Activated CD8-positive, alpha-beta T cell treated with anti-CD3 and anti-CD28 coated beads for 36 hours (primary cell): Measurements from ENCODE around the gene CFAP97. TPM values are rescaled to one million over a fixed set of nuclear protein-coding genes. Genes with fewer than 3 reads are reported as not detected.

Experiments
- ATAC-seq: fragments of 200-7000 bp; cut with Tn5 transposase; one replicate; pipeline ENCODE4 v1.10.0; 2021; ENCODE audit warnings: mild to moderate bottlenecking, moderate library complexity
- CTCF ChIA-PET: fragments of 350-600 bp; sonication (Branson Sonifier 250); formaldehyde crosslinking; loops from one replicate; lab custom pipeline; 2021; ENCODE audit warnings: antibody characterized with exemption; lab: Charles Lee
- POLR2A ChIA-PET: fragments of 350-600 bp; sonication (Branson Sonifier 250); formaldehyde crosslinking; loops from one replicate; lab custom pipeline; 2021; ENCODE audit warnings: antibody characterized with exemption; lab: Charles Lee
- DNase-seq: peaks from one replicate; pipeline ENCODE4 v3.0.0-alpha.2; 2020
- H3K27ac Mint-ChIP-seq: one replicate; pipeline ENCODE4 v1.8.0; 2021; ENCODE audit warnings: mild to moderate bottlenecking, mixed read lengths
- H3K27me3 Mint-ChIP-seq: one replicate; pipeline ENCODE4 v1.8.0; 2021; ENCODE audit warnings: mixed read lengths
- H3K36me3 Mint-ChIP-seq: one replicate; pipeline ENCODE4 v1.8.0; 2021; ENCODE audit warnings: low read depth, mixed read lengths
- H3K4me1 Mint-ChIP-seq: one replicate; pipeline ENCODE4 v1.8.0; 2021; ENCODE audit warnings: low read depth, mixed read lengths
- H3K4me3 Mint-ChIP-seq: one replicate; pipeline ENCODE4 v1.8.0; 2021; ENCODE audit warnings: mild to moderate bottlenecking, moderate library complexity, mixed read lengths
- H3K9me3 Mint-ChIP-seq: one replicate; pipeline ENCODE4 v1.8.0; 2021; ENCODE audit warnings: mixed read lengths
- intact Hi-C: fragments of 100-400 bp; cut with micrococcal nuclease; formaldehyde crosslinking; loops from one replicate; pipeline ENCODE4 v1.10.0; 2022
- total RNA-seq, 2 experiments: library from RNA; stranded (reverse); gene quantifications; one replicate each; pipeline ENCODE4 v1.2.3, GENCODE V29; 2021
- TF ChIP-seq, protein P1 (sequence below): fragments of 200-600 bp; IDR thresholded peaks from one replicate; pipeline ENCODE4 v1.8.0; 2022; ENCODE audit warnings: antibody characterized with exemption, mild to moderate bottlenecking

CFAP97 gene
- total RNA-seq, 2 experiments from 2014 or later, result 48.5 to 50.3 TPM

DNA sequence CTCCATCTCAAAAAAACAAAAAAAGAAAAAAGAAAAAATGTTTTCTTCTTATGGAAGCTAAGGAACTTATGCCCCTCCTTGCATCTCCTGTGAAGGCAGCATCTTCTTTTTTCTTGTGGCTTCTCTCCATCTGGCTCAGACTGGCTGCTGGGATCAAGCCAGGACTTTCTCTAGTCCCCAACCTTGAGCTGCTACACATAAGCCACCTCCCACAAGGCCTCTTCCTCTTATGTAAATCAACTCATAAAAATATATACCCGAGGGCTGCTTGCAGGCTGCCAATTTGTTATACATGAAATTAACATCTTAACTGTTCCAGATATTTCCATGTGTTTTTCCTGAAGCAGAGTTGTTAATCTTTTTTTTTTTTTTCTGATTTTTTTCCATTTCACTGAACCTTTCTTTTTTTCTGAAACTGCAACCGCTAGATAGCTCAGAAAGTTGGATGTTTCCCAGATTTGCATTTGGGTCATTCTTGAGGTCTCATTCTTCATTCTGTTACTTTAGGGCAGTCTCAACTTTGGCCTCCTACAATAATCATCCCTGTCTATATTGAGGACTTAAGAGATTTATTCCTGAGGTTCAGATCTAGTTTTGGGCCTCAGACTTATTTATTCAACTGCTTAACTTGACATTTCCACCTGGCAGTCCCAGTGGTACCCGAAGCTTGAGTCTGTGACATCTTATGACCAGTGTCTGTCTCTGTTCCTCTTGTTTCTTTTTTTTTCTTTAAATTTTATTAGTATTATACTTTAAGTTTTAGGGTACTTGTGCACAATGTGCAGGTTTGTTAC lies 15.9 kb upstream of the CFAP97 start:
- TF ChIP-seq, protein P1, sequence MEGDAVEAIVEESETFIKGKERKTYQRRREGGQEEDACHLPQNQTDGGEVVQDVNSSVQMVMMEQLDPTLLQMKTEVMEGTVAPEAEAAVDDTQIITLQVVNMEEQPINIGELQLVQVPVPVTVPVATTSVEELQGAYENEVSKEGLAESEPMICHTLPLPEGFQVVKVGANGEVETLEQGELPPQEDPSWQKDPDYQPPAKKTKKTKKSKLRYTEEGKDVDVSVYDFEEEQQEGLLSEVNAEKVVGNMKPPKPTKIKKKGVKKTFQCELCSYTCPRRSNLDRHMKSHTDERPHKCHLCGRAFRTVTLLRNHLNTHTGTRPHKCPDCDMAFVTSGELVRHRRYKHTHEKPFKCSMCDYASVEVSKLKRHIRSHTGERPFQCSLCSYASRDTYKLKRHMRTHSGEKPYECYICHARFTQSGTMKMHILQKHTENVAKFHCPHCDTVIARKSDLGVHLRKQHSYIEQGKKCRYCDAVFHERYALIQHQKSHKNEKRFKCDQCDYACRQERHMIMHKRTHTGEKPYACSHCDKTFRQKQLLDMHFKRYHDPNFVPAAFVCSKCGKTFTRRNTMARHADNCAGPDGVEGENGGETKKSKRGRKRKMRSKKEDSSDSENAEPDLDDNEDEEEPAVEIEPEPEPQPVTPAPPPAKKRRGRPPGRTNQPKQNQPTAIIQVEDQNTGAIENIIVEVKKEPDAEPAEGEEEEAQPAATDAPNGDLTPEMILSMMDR, result no peak
- ATAC-seq (no peak), DNase-seq (no peak)
- CTCF ChIA-PET, result no interaction called here
- Mint-ChIP-seq H3K4me3 (no peak overlapping the region), H3K27me3 (no peaks in the 10 kb centered on the region), H3K36me3 (peaks cover 5% of the 10 kb centered on the region), H3K4me1 (peaks cover 22% of the 10 kb centered on the region), H3K27ac (no peak overlapping the region), H3K9me3 (no peaks in the 10 kb centered on the region)
- intact Hi-C loops, result no loop called here
- POLR2A ChIA-PET, result interaction anchor here (2.3 kb wide), 1 partner anchor 10 kb away, joined by 6 read pairs; the partner anchor contains the start of gene SNX25

DNA sequence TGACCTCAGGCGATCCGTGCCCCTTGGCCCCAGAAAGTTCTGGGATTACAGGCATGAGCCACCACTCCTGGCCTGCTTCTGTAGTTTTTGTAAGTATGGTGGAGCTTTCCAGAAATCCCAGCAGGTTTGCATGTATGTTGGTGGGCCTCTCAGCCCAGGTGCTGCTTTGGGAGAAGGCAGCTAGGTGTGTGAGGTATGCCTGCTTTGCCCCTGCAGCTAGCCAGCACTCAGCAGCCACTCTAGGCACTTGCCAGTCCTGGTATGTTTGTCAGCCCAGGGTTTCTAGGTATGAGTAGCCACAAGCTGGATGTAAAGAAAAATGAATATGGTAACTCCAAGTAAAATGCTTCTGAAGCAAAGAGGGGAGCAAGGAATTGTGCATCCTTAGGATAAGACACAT lies 14.5 kb upstream of the CFAP97 start:
- intact Hi-C loops, result no loop called here
- DNase-seq, result no peak
- Mint-ChIP-seq H3K4me3 (no peak overlapping the region), H3K36me3 (peaks cover 5% of the 10 kb centered on the region), H3K27ac (no peak overlapping the region), H3K9me3 (no peaks in the 10 kb centered on the region), H3K4me1 (peaks cover 25% of the 10 kb centered on the region), H3K27me3 (no peaks in the 10 kb centered on the region)
- ChIA-PET POLR2A (no interaction called here), CTCF (no interaction called here)
- TF ChIP-seq, protein P1, result no peak
- no peak for ATAC-seq

- DNase-seq (no peak), ATAC-seq (no peak)
- POLR2A ChIA-PET, result no interaction called here
- Mint-ChIP-seq H3K27me3 (no peaks in the 10 kb centered on the region), H3K4me1 (peaks cover 31% of the 10 kb centered on the region), H3K36me3 (peaks cover 11% of the 10 kb centered on the region), H3K4me3 (no peak overlapping the region), H3K9me3 (no peaks in the 10 kb centered on the region), H3K27ac (no peak overlapping the region)
- intact Hi-C loops, result no loop called here
- TF ChIP-seq, protein P1, result no peak
- CTCF ChIA-PET, result no interaction called here
Observed at GRCh38 chr4:185217408-185217975, 13.7 kb upstream of the CFAP97 start.

DNA sequence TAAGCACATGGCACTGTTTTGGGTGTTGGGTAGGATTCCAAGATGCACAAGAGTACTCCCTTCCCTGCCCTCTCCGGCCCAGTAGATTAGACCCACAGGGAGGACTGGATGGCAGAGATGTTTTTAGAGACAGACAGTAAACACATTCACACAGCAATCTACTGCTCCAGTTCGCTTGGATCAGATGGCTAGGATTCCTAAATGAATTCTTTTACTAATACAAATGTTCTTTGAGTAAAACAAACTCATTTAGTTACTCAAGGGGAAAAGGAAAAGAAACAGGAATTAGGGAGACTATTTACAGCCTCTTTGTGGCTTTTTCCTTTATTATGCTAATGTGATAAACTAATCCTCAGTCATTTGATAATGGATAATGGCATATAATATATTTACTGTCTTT lies 11.5 kb upstream of the CFAP97 start:
- ATAC-seq, result no peak
- Mint-ChIP-seq H3K4me3 (no peak overlapping the region), H3K27me3 (no peaks in the 10 kb centered on the region), H3K36me3 (peaks cover 9% of the 10 kb centered on the region), H3K27ac (no peak overlapping the region), H3K4me1 (peaks cover 38% of the 10 kb centered on the region), H3K9me3 (no peaks in the 10 kb centered on the region)
- ChIA-PET CTCF (no interaction called here), POLR2A (no interaction called here)
- no peak for DNase-seq
- TF ChIP-seq, protein P1, result no peak
- intact Hi-C loops, result no loop called here

- Mint-ChIP-seq H3K4me3 (no peak overlapping the region), H3K36me3 (peaks cover 9% of the 10 kb centered on the region), H3K4me1 (peaks cover 34% of the 10 kb centered on the region), H3K27me3 (no peaks in the 10 kb centered on the region), H3K9me3 (no peaks in the 10 kb centered on the region), H3K27ac (no peak overlapping the region)
- ATAC-seq (no peak), DNase-seq (no peak)
- CTCF ChIA-PET, result no interaction called here
- TF ChIP-seq, protein P1, result no peak
- POLR2A ChIA-PET, result no interaction called here
- intact Hi-C loops, result no loop called here
Observed at GRCh38 chr4:185213877-185214276, 10.1 kb upstream of the CFAP97 start.
